Measurements from ENCODE around the gene SMNDC1.
"Not testable (repeated sequence)": the region's sequence is repeated elsewhere in the genome, so short reads cannot be mapped to it uniquely, and the experiment has no call there.

The SMNDC1 gene

GRCh38 chr10:110274072-110274627, 30.6 kb downstream of the SMNDC1 start:
- Histone ChIP-seq H3K9ac (ENCODE audit: low read length) (no peak overlapping the region), H3K4me1 (ENCODE audit: control insufficient read depth, insufficient read depth, low read length) (peaks cover 17% of the 10 kb centered on the region), H3K4me3 (ENCODE audit: low read length) (no peak overlapping the region), H3K27me3 (ENCODE audit: control insufficient read depth, insufficient read depth, low read length) (no peaks in the 10 kb centered on the region), H3K27ac (ENCODE audit: low read depth, low read length) (peak overlapping the region; percentile 15), H3K36me3 (ENCODE audit: control insufficient read depth, insufficient read depth, low read length) (no peaks in the 10 kb centered on the region)

GRCh38 chr10:110273474-110273873, 31.2 kb downstream of the SMNDC1 start:
- Histone ChIP-seq H3K27ac (ENCODE audit: low read depth, low read length) (peak overlapping the region; percentile 15), H3K27me3 (ENCODE audit: control insufficient read depth, insufficient read depth, low read length) (no peaks in the 10 kb centered on the region), H3K36me3 (ENCODE audit: control insufficient read depth, insufficient read depth, low read length) (no peaks in the 10 kb centered on the region), H3K9ac (ENCODE audit: low read length) (no peak overlapping the region), H3K4me3 (ENCODE audit: low read length) (no peak overlapping the region), H3K4me1 (ENCODE audit: control insufficient read depth, insufficient read depth, low read length) (peaks cover 16% of the 10 kb centered on the region)

GRCh38 chr10:110272995-110273394, 31.7 kb downstream of the SMNDC1 start:
- not testable (repeated sequence) for H3K4me3 ChIP-seq (ENCODE audit: low read length); H3K36me3 ChIP-seq (ENCODE audit: control insufficient read depth, insufficient read depth, low read length); H3K9ac ChIP-seq (ENCODE audit: low read length); H3K27ac ChIP-seq (ENCODE audit: low read depth, low read length); H3K27me3 ChIP-seq (ENCODE audit: control insufficient read depth, insufficient read depth, low read length)
- H3K4me1 ChIP-seq (ENCODE audit: control insufficient read depth, insufficient read depth, low read length), result peaks cover 17% of the 10 kb centered on the region

GRCh38 chr10:110269374-110270318, 35.1 kb downstream of the SMNDC1 start:
- Histone ChIP-seq H3K36me3 (ENCODE audit: control insufficient read depth, insufficient read depth, low read length) (no peaks in the 10 kb centered on the region), H3K27ac (ENCODE audit: low read depth, low read length) (peak overlapping the region; percentile 55), H3K9ac (ENCODE audit: low read length) (no peak overlapping the region), H3K4me3 (ENCODE audit: low read length) (peak overlapping the region; percentile 35), H3K4me1 (ENCODE audit: control insufficient read depth, insufficient read depth, low read length) (peaks cover 17% of the 10 kb centered on the region), H3K27me3 (ENCODE audit: control insufficient read depth, insufficient read depth, low read length) (no peaks in the 10 kb centered on the region)

GRCh38 chr10:110268971-110269370, 35.7 kb downstream of the SMNDC1 start:
- H3K36me3 ChIP-seq (ENCODE audit: control insufficient read depth, insufficient read depth, low read length), result no peaks in the 10 kb centered on the region
- H3K27me3 ChIP-seq (ENCODE audit: control insufficient read depth, insufficient read depth, low read length), result no peaks in the 10 kb centered on the region
- H3K4me3 ChIP-seq (ENCODE audit: low read length), result no peak overlapping the region
- H3K9ac ChIP-seq (ENCODE audit: low read length), result no peak overlapping the region
- H3K4me1 ChIP-seq (ENCODE audit: control insufficient read depth, insufficient read depth, low read length), result peaks cover 16% of the 10 kb centered on the region
- peak overlapping the region; percentile 55 for H3K27ac ChIP-seq (ENCODE audit: low read depth, low read length)

GRCh38 chr10:110268442-110268841, 36.3 kb downstream of the SMNDC1 start:
- Histone ChIP-seq H3K27ac (ENCODE audit: low read depth, low read length) (no peak overlapping the region), H3K4me1 (ENCODE audit: control insufficient read depth, insufficient read depth, low read length) (peaks cover 11% of the 10 kb centered on the region), H3K4me3 (ENCODE audit: low read length) (no peak overlapping the region), H3K27me3 (ENCODE audit: control insufficient read depth, insufficient read depth, low read length) (no peaks in the 10 kb centered on the region), H3K36me3 (ENCODE audit: control insufficient read depth, insufficient read depth, low read length) (no peaks in the 10 kb centered on the region), H3K9ac (ENCODE audit: low read length) (no peak overlapping the region)

- no peak overlapping the region for H3K9ac ChIP-seq (ENCODE audit: low read length)
- H3K27ac ChIP-seq (ENCODE audit: low read depth, low read length), result no peak overlapping the region
- H3K36me3 ChIP-seq (ENCODE audit: control insufficient read depth, insufficient read depth, low read length), result no peaks in the 10 kb centered on the region
- no peak overlapping the region for H3K4me3 ChIP-seq (ENCODE audit: low read length)
- peaks cover 12% of the 10 kb centered on the region for H3K4me1 ChIP-seq (ENCODE audit: control insufficient read depth, insufficient read depth, low read length)
- no peaks in the 10 kb centered on the region for H3K27me3 ChIP-seq (ENCODE audit: control insufficient read depth, insufficient read depth, low read length)
Measured at GRCh38 chr10:110267276-110267675, 37.4 kb downstream of the SMNDC1 start.

- no peak overlapping the region for H3K27ac ChIP-seq (ENCODE audit: low read depth, low read length)
- H3K4me1 ChIP-seq (ENCODE audit: control insufficient read depth, insufficient read depth, low read length), result peaks cover 22% of the 10 kb centered on the region
- no peak overlapping the region for H3K4me3 ChIP-seq (ENCODE audit: low read length)
- no peak overlapping the region for H3K9ac ChIP-seq (ENCODE audit: low read length)
- H3K27me3 ChIP-seq (ENCODE audit: control insufficient read depth, insufficient read depth, low read length), result no peaks in the 10 kb centered on the region
- no peaks in the 10 kb centered on the region for H3K36me3 ChIP-seq (ENCODE audit: control insufficient read depth, insufficient read depth, low read length)
Measured at GRCh38 chr10:110265573-110266193, 39.0 kb downstream of the SMNDC1 start.

- H3K9ac ChIP-seq (ENCODE audit: low read length), result no peak overlapping the region
- H3K27me3 ChIP-seq (ENCODE audit: control insufficient read depth, insufficient read depth, low read length), result no peaks in the 10 kb centered on the region
- peaks cover 15% of the 10 kb centered on the region for H3K4me1 ChIP-seq (ENCODE audit: control insufficient read depth, insufficient read depth, low read length)
- H3K27ac ChIP-seq (ENCODE audit: low read depth, low read length), result peak overlapping the region; percentile 38
- H3K36me3 ChIP-seq (ENCODE audit: control insufficient read depth, insufficient read depth, low read length), result no peaks in the 10 kb centered on the region
- no peak overlapping the region for H3K4me3 ChIP-seq (ENCODE audit: low read length)
Measured at GRCh38 chr10:110263164-110263563, 41.6 kb downstream of the SMNDC1 start.

- no peaks in the 10 kb centered on the region for H3K27me3 ChIP-seq (ENCODE audit: control insufficient read depth, insufficient read depth, low read length)
- no peaks in the 10 kb centered on the region for H3K36me3 ChIP-seq (ENCODE audit: control insufficient read depth, insufficient read depth, low read length)
- H3K4me3 ChIP-seq (ENCODE audit: low read length), result no peak overlapping the region
- H3K27ac ChIP-seq (ENCODE audit: low read depth, low read length), result peak overlapping the region; percentile 69
- no peak overlapping the region for H3K9ac ChIP-seq (ENCODE audit: low read length)
- peaks cover 15% of the 10 kb centered on the region for H3K4me1 ChIP-seq (ENCODE audit: control insufficient read depth, insufficient read depth, low read length)
Measured at GRCh38 chr10:110260746-110261477, 43.8 kb downstream of the SMNDC1 start.

- Histone ChIP-seq H3K27me3 (ENCODE audit: control insufficient read depth, insufficient read depth, low read length) (no peaks in the 10 kb centered on the region), H3K9ac (ENCODE audit: low read length) (no peak overlapping the region), H3K4me3 (ENCODE audit: low read length) (no peak overlapping the region), H3K27ac (ENCODE audit: low read depth, low read length) (no peak overlapping the region), H3K4me1 (ENCODE audit: control insufficient read depth, insufficient read depth, low read length) (peaks cover 15% of the 10 kb centered on the region), H3K36me3 (ENCODE audit: control insufficient read depth, insufficient read depth, low read length) (no peaks in the 10 kb centered on the region)
Measured at GRCh38 chr10:110259317-110259716, 45.4 kb downstream of the SMNDC1 start.

GRCh38 chr10:110258542-110258941, 46.2 kb downstream of the SMNDC1 start:
- Histone ChIP-seq H3K27me3 (ENCODE audit: control insufficient read depth, insufficient read depth, low read length) (no peaks in the 10 kb centered on the region), H3K9ac (ENCODE audit: low read length) (no peak overlapping the region), H3K4me3 (ENCODE audit: low read length) (no peak overlapping the region), H3K36me3 (ENCODE audit: control insufficient read depth, insufficient read depth, low read length) (no peaks in the 10 kb centered on the region), H3K4me1 (ENCODE audit: control insufficient read depth, insufficient read depth, low read length) (peaks cover 15% of the 10 kb centered on the region), H3K27ac (ENCODE audit: low read depth, low read length) (no peak overlapping the region)

Measured in rectal smooth muscle tissue (tissue), 1 donor.